H1 (cell line): ENCODE results near the gene ARFRP1. TPM values are rescaled to one million over a fixed set of nuclear protein-coding genes. Genes with fewer than 3 reads are reported as not detected.

Source experiments
- ASH2L ChIP-seq: fragments of 200-600, 300-600 bp; sonication (generic); IDR thresholded peaks from one replicate; pipeline ENCODE4 v1.7.1; 2017; ENCODE audit warnings: low read length
- BACH1 ChIP-seq: IDR thresholded peaks from 2 replicates; pipeline ENCODE4 v1.6.1; 2012; ENCODE audit warnings: low read length, improper control_type of control experiment
- CREB1 ChIP-seq: IDR thresholded peaks from 2 replicates; pipeline ENCODE4 v1.6.1; 2012; ENCODE audit warnings: inconsistent platforms
- CTBP2 ChIP-seq: IDR thresholded peaks from 2 replicates; pipeline ENCODE4 v1.7.0; 2011; ENCODE audit warnings: borderline replicate concordance, mild to moderate bottlenecking, moderate library complexity, mixed read lengths, low read length; ENCODE audit not compliant: insufficient read depth, insufficient read length
- EGR1 ChIP-seq: IDR thresholded peaks from 2 replicates; pipeline ENCODE4 v1.6.1; 2011; ENCODE audit warnings: low read depth, low read length, borderline replicate concordance
- HDAC2 ChIP-seq, 2 experiments: fragments of 300-600 bp in 1 of 2; sonication (generic) in 1 of 2; IDR thresholded peaks; 2 replicates each; pipeline ENCODE4 v1.6.1; 2011 to 2012; ENCODE audit warnings: low read depth in 2 of 2, low read length in 2 of 2, mild to moderate bottlenecking in 2 of 2, moderate library complexity in 2 of 2, borderline replicate concordance in 1 of 2, inconsistent platforms in 1 of 2
- HDAC6 ChIP-seq: IDR thresholded peaks from one replicate; pipeline ENCODE4 v1.7.1; 2012; ENCODE audit warnings: low read depth, mild to moderate bottlenecking, inconsistent platforms, low read length, moderate library complexity
- KDM1A ChIP-seq: fragments of 200-600, 300-600 bp; sonication (generic); IDR thresholded peaks from 2 replicates; pipeline ENCODE4 v1.7.1; 2016; ENCODE audit warnings: mild to moderate bottlenecking, low read length, borderline replicate concordance
- NANOG ChIP-seq: IDR thresholded peaks from 2 replicates; pipeline ENCODE4 v1.6.1; 2011; ENCODE audit warnings: low read length, low read depth, mild to moderate bottlenecking, inconsistent platforms; ENCODE audit not compliant: insufficient read depth, poor library complexity, severe bottlenecking
- PHF8 ChIP-seq: fragments of 200-600 bp; sonication (generic); conservative IDR thresholded peaks from 2 replicates; pipeline ENCODE4 v1.7.1; 2012; ENCODE audit warnings: low read depth, mild to moderate bottlenecking, inconsistent platforms, low read length, moderate library complexity
- RBBP5 ChIP-seq: IDR thresholded peaks from 2 replicates; pipeline ENCODE4 v1.7.1; 2012; ENCODE audit warnings: low read depth, mild to moderate bottlenecking, inconsistent platforms, low read length, moderate library complexity, borderline replicate concordance
- RFX5 ChIP-seq: IDR thresholded peaks from 2 replicates; pipeline ENCODE4 v1.6.1; 2011; ENCODE audit warnings: low read depth, low read length, improper control_type of control experiment, borderline replicate concordance
- SIRT6 ChIP-seq: IDR thresholded peaks from one replicate; pipeline ENCODE4 v1.7.1; 2012; ENCODE audit warnings: low read length, inconsistent platforms
- SP1 ChIP-seq: IDR thresholded peaks from 2 replicates; pipeline ENCODE4 v1.6.1; 2011; ENCODE audit warnings: low read depth, low read length
- SP2 ChIP-seq: IDR thresholded peaks from 2 replicates; pipeline ENCODE4 v1.6.1; 2012; ENCODE audit warnings: mild to moderate bottlenecking, low read length, inconsistent platforms
- SUZ12 ChIP-seq: fragments of 200-600 bp; sonication (generic); IDR thresholded peaks from 2 replicates; pipeline ENCODE4 v1.6.1; 2012; ENCODE audit warnings: mild to moderate bottlenecking, inconsistent platforms, low read length, moderate library complexity, mixed read lengths
- TAF1 ChIP-seq: IDR thresholded peaks from 2 replicates; pipeline ENCODE4 v1.6.1; 2011; ENCODE audit warnings: mild to moderate bottlenecking, low read depth, low read length
- TAF7 ChIP-seq: optimal IDR thresholded peaks from 2 replicates; pipeline ENCODE3; 2011; ENCODE audit warnings: low read depth, mild to moderate bottlenecking, inconsistent platforms, low read length, moderate library complexity, borderline replicate concordance
- TEAD4 ChIP-seq: IDR thresholded peaks from 2 replicates; pipeline ENCODE4 v1.6.1; 2012; ENCODE audit warnings: low read depth, low read length, inconsistent platforms, mixed read lengths
- polyA plus RNA-seq, 7 experiments: library from polyadenylated mRNA; depleted of rRNA in 3 of 7; stranded (reverse) in 5 of 7; unstranded in 2 of 7; fragments of >200 nt in 5 of 7; fragments of 200-250 nt in 2 of 7; gene quantifications; 1 replicate in 5 of 7; 2 replicates in 1 of 7; 4 replicates in 1 of 7; pipeline versions ENCODE4 v1.2.1 to v1.2.3, GENCODE V29; 2011 to 2013; ENCODE audit warnings: missing spikeins in 2 of 7, mixed read lengths in 2 of 7
- total RNA-seq: library from RNA; stranded (reverse); fragmentation: NEBNext Ultra II Directional; extraction: Animal tissue kit (Norgen Biotek cat#: 25700); gene quantifications from 2 replicates; pipeline ENCODE4 v1.2.1, GENCODE V29; 2021
- TF ChIP-seq, protein P1 (sequence below): IDR thresholded peaks from 2 replicates; pipeline ENCODE4 v1.6.1; 2012; ENCODE audit warnings: inconsistent platforms

Gene ARFRP1
- total and polyA plus RNA-seq, 2 of the 8 experiments (the other 6 are each of a cell fraction or from before 2014, with no cell fraction given), result 12.9 to 22.9 TPM

DNA sequence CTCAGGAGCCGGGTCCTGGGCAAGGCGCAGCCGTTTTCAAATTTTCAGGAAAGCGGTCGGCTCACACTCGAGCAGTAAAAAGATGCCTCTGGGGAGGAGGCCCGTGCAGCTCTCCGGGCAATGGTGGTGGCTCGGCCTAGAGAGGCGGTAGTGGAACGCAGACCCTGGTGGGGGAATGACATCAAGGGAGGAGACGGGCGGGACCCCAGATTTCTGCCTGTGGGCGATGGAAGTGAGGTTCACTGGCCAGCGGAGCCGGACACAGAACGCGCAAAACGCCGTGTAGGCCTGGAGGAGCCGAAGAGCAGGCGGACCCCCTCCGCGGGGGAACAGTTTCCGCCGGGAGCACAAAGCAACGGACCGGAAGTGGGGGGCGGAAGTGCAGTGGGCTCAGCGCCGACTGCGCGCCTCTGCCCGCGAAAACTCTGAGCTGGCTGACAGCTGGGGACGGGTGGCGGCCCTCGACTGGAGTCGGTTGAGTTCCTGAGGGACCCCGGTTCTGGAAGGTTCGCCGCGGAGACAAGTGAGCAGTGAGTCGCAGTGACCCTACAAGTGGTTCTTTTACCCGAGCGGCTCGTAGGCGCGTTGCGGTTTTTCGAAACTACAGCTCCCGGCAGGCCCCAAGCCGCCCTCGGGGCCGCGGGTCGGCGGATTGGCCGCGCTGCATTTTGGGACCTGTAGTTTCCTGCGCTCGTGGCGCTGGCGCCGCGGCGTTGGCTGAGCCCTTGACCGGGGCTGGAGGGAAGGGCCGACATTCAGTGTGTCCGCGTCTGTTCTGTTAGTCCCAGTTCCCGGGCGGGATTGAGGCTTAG is 49.6 kb downstream of the ARFRP1 start, which contains the start of gene RTEL1 (continued):
- TF ChIP-seq CTBP2, result no peak
- TF ChIP-seq HDAC6, result no peak
- peak; percentile 66 for TF ChIP-seq CREB1
- no peak for TF ChIP-seq SP2
- TF ChIP-seq SUZ12, result no peak
- TF ChIP-seq SIRT6, result no peak
- TF ChIP-seq HDAC2 (IDR thresholded peaks at IDR 0.05; ENCODE audit: borderline replicate concordance in 1 of 2, low read depth in 2 of 2, low read length in 2 of 2), result peak in 1 of 2 experiments; percentile 87; a peak in 1 of 4 replicates
- TF ChIP-seq NANOG, result no peak
- TF ChIP-seq TAF1, result peak; percentile 85
- no peak for TF ChIP-seq BACH1
- TF ChIP-seq EGR1, result peak; percentile 58; the same call in 1 of the 2 replicates
- no peak for TF ChIP-seq RFX5
- TF ChIP-seq ASH2L, result peak; percentile 72
- no peak for TF ChIP-seq SP1
- TF ChIP-seq, protein P1, sequence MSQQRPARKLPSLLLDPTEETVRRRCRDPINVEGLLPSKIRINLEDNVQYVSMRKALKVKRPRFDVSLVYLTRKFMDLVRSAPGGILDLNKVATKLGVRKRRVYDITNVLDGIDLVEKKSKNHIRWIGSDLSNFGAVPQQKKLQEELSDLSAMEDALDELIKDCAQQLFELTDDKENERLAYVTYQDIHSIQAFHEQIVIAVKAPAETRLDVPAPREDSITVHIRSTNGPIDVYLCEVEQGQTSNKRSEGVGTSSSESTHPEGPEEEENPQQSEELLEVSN, result no peak; the same call in 1 of the 2 replicates
- TF ChIP-seq RBBP5, result no peak; the same call in 1 of the 2 replicates
- TF ChIP-seq TAF7, result peak; percentile 28
- TF ChIP-seq PHF8, result peak; percentile 70
- TF ChIP-seq TEAD4, result no peak
- no peak for TF ChIP-seq KDM1A
